ENCODE results near the gene PLS1.

GRCh38 chr3:142726017-142726416, 129.8 kb downstream of the PLS1 start:
- TF ChIP-seq CTCF (IDR thresholded peaks at IDR 0.05) = no peak
- no peak for TF ChIP-seq POLR2A (IDR thresholded peaks at IDR 0.05)

Data from heart left ventricle (tissue), 13 donors.